B cell (primary cell): ENCODE data around the gene ZRANB1. TPM values are rescaled to one million over a fixed set of nuclear protein-coding genes. Genes with fewer than 3 reads are reported as not detected.

ENCODE experiments used
- ATAC-seq: fragments of 200-7000 bp; cut with Tn5 transposase; one replicate; pipeline ENCODE4 v1.10.0; 2021; ENCODE audit warnings: low read depth, mild to moderate bottlenecking, moderate number of reproducible peaks, moderate library complexity
- CTCF ChIA-PET: fragments of 350-600 bp; sonication (Branson Sonifier 250); formaldehyde crosslinking; loops from one replicate; lab custom pipeline; 2021; ENCODE audit warnings: antibody characterized with exemption, inconsistent platforms; lab: Charles Lee
- POLR2A ChIA-PET: fragments of 350-600 bp; sonication (Branson Sonifier 250); formaldehyde crosslinking; loops from one replicate; lab custom pipeline; 2021; ENCODE audit warnings: antibody characterized with exemption; lab: Charles Lee
- DNase-seq: peaks from one replicate; pipeline ENCODE4 v3.0.0; 2013
- H2AFZ ChIP-seq: 2 replicates; pipeline ENCODE4 v1.6.1; 2012; ENCODE audit warnings: mild to moderate bottlenecking, low read depth, low read length; ENCODE audit not compliant: insufficient read depth, poor library complexity, severe bottlenecking
- H3K27ac ChIP-seq, 2 donors: 1 replicate in 1 of 2; 2 replicates in 1 of 2; pipeline ENCODE4 v1.5.1; 2012 to 2013; ENCODE audit warnings: low read length in 2 of 2, mild to moderate bottlenecking in 2 of 2, moderate library complexity in 1 of 2
- H3K27me3 ChIP-seq, 4 experiments: fragments of 200-600 bp in 1 of 4; sonication (generic) in 1 of 4; replicated peaks in 1 of 4; 1 replicate in 2 of 4; 2 replicates in 2 of 4; pipeline versions ENCODE4 v1.6.1 to v1.7.0; 2013 to 2016; ENCODE audit warnings: low read length in 3 of 4, mild to moderate bottlenecking in 2 of 4, mixed read lengths in 1 of 4, moderate library complexity in 1 of 4; ENCODE audit not compliant: insufficient read depth in 4 of 4, control insufficient read depth in 3 of 4; ENCODE audit errors: control extremely low read depth in 1 of 4
- H3K36me3 ChIP-seq, 2 experiments: replicated peaks in 1 of 2; 1 replicate in 1 of 2; 2 replicates in 1 of 2; pipeline versions ENCODE4 v1.6.1 to v1.7.1; 2013; ENCODE audit warnings: low read length in 1 of 2; ENCODE audit not compliant: insufficient read depth in 2 of 2, control insufficient read depth in 1 of 2; ENCODE audit errors: control extremely low read depth in 1 of 2, extremely low read depth in 1 of 2
- H3K4me1 ChIP-seq, 2 donors: fragments of 200-600 bp in 1 of 2; sonication (generic) in 1 of 2; 1 replicate in 1 of 2; 2 replicates in 1 of 2; pipeline versions ENCODE4 v1.5.1 to v1.6.1; 2013 to 2017; ENCODE audit warnings: low read length in 2 of 2; ENCODE audit not compliant: control insufficient read depth in 2 of 2, insufficient read depth in 2 of 2
- H3K4me2 ChIP-seq: replicated peaks from 2 replicates; pipeline ENCODE3; 2012; ENCODE audit warnings: mild to moderate bottlenecking, low read depth, low read length; ENCODE audit not compliant: poor library complexity, severe bottlenecking
- H3K4me3 ChIP-seq, 5 experiments: fragments of 200-600 bp in 1 of 5; sonication (generic) in 1 of 5; 1 replicate in 3 of 5; 2 replicates in 2 of 5; pipeline versions ENCODE4 v1.5.1 to v1.7.0; 2011 to 2016; ENCODE audit warnings: low read length in 4 of 5, mild to moderate bottlenecking in 4 of 5, low read depth in 2 of 5, control low read depth in 1 of 5, moderate library complexity in 1 of 5; ENCODE audit not compliant: insufficient read depth in 1 of 5; ENCODE audit errors: control extremely low read depth in 1 of 5, extremely low read depth in 1 of 5
- H3K79me2 ChIP-seq: fragments of 200-600 bp; sonication (generic); one replicate; pipeline ENCODE4 v1.6.0; 2016; ENCODE audit warnings: low read length; ENCODE audit not compliant: control insufficient read depth, insufficient read depth
- H3K9ac ChIP-seq: fragments of 200-600 bp; sonication (generic); 2 replicates; pipeline ENCODE4 v1.6.1; 2017; ENCODE audit warnings: mild to moderate bottlenecking, low read length, moderate library complexity
- H3K9me3 ChIP-seq, 3 donors: one replicate each; pipeline versions ENCODE4 v1.6.1 to v1.7.1; 2013; ENCODE audit warnings: low read length in 2 of 3; ENCODE audit not compliant: control insufficient read depth in 2 of 3, insufficient read depth in 1 of 3; ENCODE audit errors: control extremely low read depth in 1 of 3
- H4K20me1 ChIP-seq: 2 replicates; pipeline ENCODE4 v1.6.0; 2012; ENCODE audit warnings: mild to moderate bottlenecking, low read length; ENCODE audit not compliant: insufficient read depth, control insufficient read depth, poor library complexity, severe bottlenecking
- H3K27ac Mint-ChIP-seq: one replicate; pipeline ENCODE4 v1.8.0; 2021; ENCODE audit warnings: mixed read lengths
- H3K27me3 Mint-ChIP-seq: one replicate; pipeline ENCODE4 v1.8.0; 2021; ENCODE audit warnings: mixed read lengths
- H3K4me1 Mint-ChIP-seq: one replicate; pipeline ENCODE4 v1.8.0; 2021; ENCODE audit warnings: mixed read lengths
- H3K4me3 Mint-ChIP-seq: one replicate; pipeline ENCODE4 v1.8.0; 2021; ENCODE audit warnings: mixed read lengths
- H3K9me3 Mint-ChIP-seq: one replicate; pipeline ENCODE4 v1.8.0; 2022; ENCODE audit warnings: mixed read lengths; ENCODE audit not compliant: insufficient read depth
- CTCF ChIP-seq: fragments of 200-600 bp; IDR thresholded peaks from one replicate; pipeline ENCODE4 v1.8.0; 2022; ENCODE audit warnings: antibody characterized with exemption, mild to moderate bottlenecking
- EZH2 ChIP-seq: IDR thresholded peaks from 2 replicates; pipeline ENCODE4 v1.6.1; 2012; ENCODE audit warnings: borderline replicate concordance, low read depth, mild to moderate bottlenecking, moderate library complexity, low read length; ENCODE audit not compliant: insufficient read depth, poor library complexity, severe bottlenecking
- WGBS: methylation state at CpG from one replicate; pipeline ENCODE4 v1.1.5; 2013; ENCODE audit warnings: missing lambda C conversion rate; ENCODE audit not compliant: insufficient coverage; 5-methylcytosine and 5-hydroxymethylcytosine counted together
- intact Hi-C: fragments of 100-400 bp; cut with micrococcal nuclease; formaldehyde crosslinking; loops from one replicate; pipeline ENCODE4 v1.10.0; 2022
- polyA plus RNA-seq: library from polyadenylated mRNA; depleted of rRNA; stranded (reverse); fragments of >200 nt; gene quantifications from 2 replicates; pipeline ENCODE4 v1.2.3, GENCODE V29; 2012
- total RNA-seq, 2 donors: library from RNA; stranded (reverse); fragments of 120-200 nt in 1 of 2; gene quantifications; 1 replicate in 1 of 2; 2 replicates in 1 of 2; pipeline versions ENCODE4 v1.2.3 to v1.2.4, GENCODE V29; 2013 to 2022

The ZRANB1 gene
- total and polyA plus RNA-seq, 2 donors (not counting 1 experiment from before 2014, with no cell fraction given), result 6.5 to 28.0 TPM

DNA sequence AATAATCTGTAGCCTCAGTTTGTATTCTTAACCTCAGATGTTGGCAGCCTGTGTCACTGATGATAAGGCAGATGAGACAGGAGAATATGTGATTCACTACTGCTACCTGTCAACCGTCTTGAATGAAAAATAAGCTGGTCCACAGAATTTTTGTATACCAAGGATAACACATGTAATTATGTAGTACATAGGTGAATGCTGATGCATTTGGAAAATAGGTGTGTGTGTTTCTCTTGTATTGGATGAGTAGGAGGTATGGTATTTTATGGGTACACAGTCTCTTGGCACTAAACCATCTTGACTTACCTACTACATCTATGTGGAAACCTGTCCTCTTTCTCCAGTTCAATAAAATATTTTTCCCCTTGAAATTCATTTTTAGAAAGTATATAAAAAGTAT, 20.7 kb upstream of the ZRANB1 start:
- ChIA-PET POLR2A (no interaction called here), CTCF (no interaction called here)
- Histone ChIP-seq H4K20me1 (peaks cover 75% of the 10 kb centered on the region), H3K4me2 (no peak overlapping the region), H3K27me3 (no peaks in the 10 kb centered on the region), H3K9ac (no peak overlapping the region), H2AFZ (no peak overlapping the region), H3K9me3 (no peaks in the 10 kb centered on the region), H3K27ac (no peak overlapping the region), H3K4me1 (peaks cover 13 to 15% of the 10 kb centered on the region in 2 donors), H3K4me3 (no peak overlapping the region), H3K79me2 (peaks cover 89% of the 10 kb centered on the region), H3K36me3 (peaks cover 0 to 7% of the 10 kb centered on the region in 2 experiments)
- Mint-ChIP-seq H3K9me3 (no peaks in the 10 kb centered on the region), H3K27ac (no peak overlapping the region), H3K4me3 (no peak overlapping the region), H3K4me1 (peaks cover 47% of the 10 kb centered on the region), H3K27me3 (no peaks in the 10 kb centered on the region)
- no CpG with 5 or more reads among the region's 1 CpG for WGBS
- no peak for ATAC-seq
- TF ChIP-seq CTCF (no peak), EZH2 (no peak)
- intact Hi-C loops, result no loop called here
- no peak for DNase-seq

- peaks cover 74% of the 10 kb centered on the region for H4K20me1 ChIP-seq
- DNase-seq, result no peak
- CTCF ChIA-PET, result no interaction called here
These were observed 18.2 kb upstream of the ZRANB1 start for GRCh38 chr10:124923684-124924083.

More at GRCh38 chr10:124923684-124924083, 18.2 kb upstream of the ZRANB1 start:
- peaks cover 44% of the 10 kb centered on the region for H3K4me1 Mint-ChIP-seq
- no peak overlapping the region for H3K4me2 ChIP-seq
- no peak for ATAC-seq
- H3K27ac ChIP-seq, result no peak overlapping the region
- no peaks in the 10 kb centered on the region for H3K27me3 ChIP-seq
- H3K9me3 Mint-ChIP-seq, result no peaks in the 10 kb centered on the region
- H3K4me3 Mint-ChIP-seq, result no peak overlapping the region
- H3K27me3 Mint-ChIP-seq, result no peaks in the 10 kb centered on the region
- peaks cover 99% of the 10 kb centered on the region for H3K79me2 ChIP-seq
- no peak overlapping the region for H3K9ac ChIP-seq
- H2AFZ ChIP-seq, result no peak overlapping the region
- no CpG with 5 or more reads among the region's 5 CpGs for WGBS
- intact Hi-C loops, result no loop called here
- H3K4me3 ChIP-seq, result no peak overlapping the region
- no peak overlapping the region for H3K27ac Mint-ChIP-seq
- H3K36me3 ChIP-seq, result peaks cover 0 to 11% of the 10 kb centered on the region in 2 experiments
- H3K9me3 ChIP-seq, result no peaks in the 10 kb centered on the region
- TF ChIP-seq CTCF, result no peak
- no peak for TF ChIP-seq EZH2
- POLR2A ChIA-PET, result no interaction called here
- H3K4me1 ChIP-seq, result peaks cover 2 to 3% of the 10 kb centered on the region in 2 donors
